Left cardiac atrium (tissue), 4 donors: ENCODE data around the gene GOPC. TPM values are rescaled to one million over a fixed set of nuclear protein-coding genes. Genes with fewer than 3 reads are reported as not detected.
A peak's percentile ranks its signal among the peaks of the same experiment; 100 is the strongest.
"Not testable (repeated sequence)": the region's sequence is repeated elsewhere in the genome, so short reads cannot be mapped to it uniquely, and the experiment has no call there.

Experiments used
- ATAC-seq, 2 donors: fragments of 200-7000 bp; cut with Tn5 transposase; one replicate each; pipeline ENCODE4 v1.9.1; 2020; ENCODE audit warnings: mild to moderate bottlenecking in 2 of 2, moderate library complexity in 2 of 2
- DNase-seq: peaks from one replicate; pipeline ENCODE4 v3.0.0-alpha.2; 2020
- intact Hi-C, 2 donors: fragments of 100-400 bp; cut with DNase I; formaldehyde crosslinking; loops; one replicate each; pipeline versions ENCODE4 v1.14.1 to v1.15.1; 2022 to 2023
- long read RNA-seq: library from polyadenylated mRNA; unstranded; transcript quantifications from one replicate; pipeline ENCODE4 v2.0.0, GENCODE V29; 2021
- total RNA-seq, 2 donors: library from RNA; stranded (reverse); fragmentation: NEBNext Ultra II Directional; extraction: Animal tissue kit (Norgen Biotek cat#: 25700); gene quantifications; one replicate each; pipeline ENCODE4 v1.2.1, GENCODE V29; 2021
- donor health status: DM: no; HTN: yes; CAD: no.
- donor health status: DM: no; HTN: yes; CAD: no; lungs with severe emphysema.
- donor health status: DM: yes; HTN: yes; CAD: no.
- donor health status: Dilated cardiomyopathy.

The GOPC gene
- 10 to 100 TPM; 18.3 to 20.6 TPM for total RNA-seq
- long read RNA-seq, full-length matches to known transcripts = 15 of 18 reads
- long read RNA-seq, partial matches to known transcripts = 2 of 18 reads
- long read RNA-seq, other reads (novel, unspliced or antisense) = 1 of 18 reads

DNA sequence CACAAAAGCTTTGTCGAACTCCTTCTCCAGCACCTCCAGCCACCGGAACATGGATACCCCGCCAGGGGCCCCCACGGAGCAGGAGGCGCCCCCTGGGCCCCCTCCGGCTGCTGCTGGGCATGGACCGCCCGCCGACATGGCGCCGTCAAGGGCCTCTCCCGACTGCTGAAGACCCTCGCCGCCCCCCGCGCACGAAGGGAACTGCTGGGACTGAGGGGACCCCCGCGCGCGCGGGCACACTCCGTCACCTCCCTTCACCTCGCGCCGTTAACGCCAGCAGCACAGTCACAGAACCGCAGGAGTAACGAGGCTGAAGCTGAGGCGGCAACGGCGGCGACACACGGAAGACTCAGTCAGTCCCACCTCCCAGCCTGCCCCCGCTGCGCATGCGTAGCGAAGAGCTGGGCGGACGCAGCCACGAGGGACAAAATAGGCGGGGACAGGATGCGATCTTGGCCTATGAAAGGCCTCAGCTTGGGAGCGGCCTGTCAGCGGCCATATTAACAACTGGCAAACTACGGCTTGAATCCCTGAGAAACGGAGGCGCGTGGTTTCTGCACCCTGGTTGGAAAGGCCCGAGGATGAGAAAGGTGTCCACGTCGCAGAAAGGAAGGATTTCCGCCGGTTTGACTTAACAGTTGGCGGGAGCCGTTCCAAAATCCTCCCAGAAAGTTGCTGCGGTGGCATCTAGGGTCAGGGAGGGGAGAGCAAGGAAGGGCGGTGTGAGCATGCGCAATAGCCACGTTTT is at the start of gene GOPC:
TSS of gene GOPC (minus strand) at position 361 of the 748 bp plus-strand sequence. CDS start at position 138, 223 bp downstream.
- peak; percentile 99 to 100 for ATAC-seq
- intact Hi-C loops = loop anchor here in 1 of 2 donors (10.0 kb wide), 1 partner anchor 258 kb away; no protein-coding TSS in a partner anchor

DNA sequence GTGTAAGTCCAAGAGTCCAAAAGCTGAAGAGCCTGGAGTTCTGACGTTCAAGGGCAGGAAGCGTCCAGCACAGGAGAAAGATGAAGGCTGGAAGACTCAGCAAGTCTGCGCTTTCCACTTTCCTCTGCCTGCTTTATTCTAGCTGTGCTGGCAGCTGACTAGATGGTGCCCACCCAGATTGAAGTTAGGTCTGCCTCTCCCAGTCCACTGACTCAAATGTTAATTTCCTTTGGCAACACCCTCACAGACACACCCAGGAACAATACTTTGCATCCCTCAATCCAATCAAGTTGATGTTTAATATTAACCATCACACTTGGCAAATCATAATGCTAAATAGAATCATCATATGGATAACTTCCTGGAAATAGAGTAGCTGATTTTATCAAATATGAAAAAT is 49.7 kb upstream of the GOPC start:
- ATAC-seq, DNase-seq, intact Hi-C loops: not testable (repeated sequence)

More for the DNA sequence above, at the start of gene GOPC:
- DNase-seq = peak; percentile 97

DNA sequence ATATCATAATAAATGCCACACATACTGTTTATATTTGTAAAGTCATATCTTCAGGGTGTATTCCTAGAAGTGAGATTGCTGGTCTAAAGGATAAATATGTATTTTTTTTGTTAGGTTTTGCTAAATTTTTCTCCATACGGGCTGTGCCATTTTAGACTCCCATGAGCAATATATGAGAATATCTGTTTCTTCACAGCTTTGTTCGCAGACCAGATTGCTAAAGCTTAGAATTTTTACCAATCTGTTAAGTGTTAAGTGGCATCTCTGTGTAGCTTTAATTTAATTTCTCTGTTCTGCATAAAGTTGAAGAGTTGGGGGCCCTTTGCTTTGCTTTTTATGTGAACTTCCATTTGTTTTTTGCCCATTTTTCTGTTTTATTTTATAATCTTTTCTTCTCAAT is 40.7 kb upstream of the GOPC start:
- intact Hi-C loops = no loop called here
- no peak for DNase-seq
- ATAC-seq = no peak

DNA sequence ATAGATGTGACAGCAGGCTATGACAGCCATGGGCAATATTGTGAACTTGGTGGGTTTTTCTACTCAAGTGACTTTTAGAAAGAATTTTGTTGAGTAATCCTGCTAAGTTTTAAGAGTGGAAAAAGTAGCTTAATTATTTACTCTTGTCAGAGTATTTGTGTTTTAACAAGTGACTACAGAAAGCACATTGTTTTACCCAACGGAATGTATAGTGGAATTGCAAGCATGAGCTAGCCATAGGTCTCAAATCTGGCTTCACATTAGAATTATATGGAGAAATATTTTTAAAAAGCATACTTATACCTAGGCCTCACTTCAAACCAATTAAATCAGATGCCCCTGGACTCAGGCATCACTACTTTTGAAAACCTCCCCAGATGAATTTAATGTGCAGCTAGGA is 35.5 kb upstream of the GOPC start:
- DNase-seq (no peak), ATAC-seq (no peak)
- intact Hi-C loops = no loop called here

DNA sequence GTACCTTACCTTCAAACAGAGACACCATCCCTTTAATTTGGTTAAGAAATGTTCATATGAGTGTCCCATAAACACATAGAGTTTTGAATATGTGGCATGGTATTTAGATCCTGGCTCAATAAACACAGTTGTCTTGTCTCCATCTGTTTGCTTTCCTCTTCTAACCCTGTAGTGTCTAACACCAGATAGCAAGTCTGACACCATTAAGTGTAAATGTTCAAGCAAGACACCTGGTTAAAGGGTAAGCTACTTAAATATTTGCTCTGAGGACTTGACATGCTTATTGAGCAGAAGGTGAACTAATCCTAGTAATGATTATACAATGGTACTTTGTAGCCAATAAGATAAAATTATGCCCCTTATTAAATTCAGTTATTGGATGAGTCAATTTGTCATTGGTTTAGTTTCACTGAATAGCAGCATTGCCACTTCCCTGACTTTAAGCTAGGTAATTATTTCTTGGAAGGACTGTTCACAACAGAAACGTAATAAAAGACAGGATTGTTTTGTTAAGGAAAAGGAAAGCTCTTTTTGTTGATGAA is 26.9 kb upstream of the GOPC start:
- no peak for ATAC-seq
- intact Hi-C loops = no loop called here
- DNase-seq = no peak

DNA sequence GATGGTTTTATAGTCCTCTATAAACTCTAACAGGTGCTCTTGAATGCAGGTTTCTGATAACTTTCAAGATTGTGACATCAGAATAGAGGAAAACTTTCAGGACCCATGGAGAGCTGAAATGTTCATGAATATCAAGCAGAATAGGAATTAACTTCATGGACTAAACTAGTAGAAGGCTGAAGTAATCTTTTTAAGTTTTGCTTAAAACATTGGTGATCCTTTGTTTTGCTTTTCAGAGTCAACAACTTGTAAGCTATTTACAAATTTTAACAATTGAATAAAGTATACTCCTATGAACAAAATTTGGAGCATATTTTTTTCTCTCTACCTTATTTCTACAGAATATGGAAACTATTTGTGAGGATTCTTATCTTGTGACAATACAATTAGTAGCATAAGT is 25.2 kb upstream of the GOPC start:
- no peak for ATAC-seq
- intact Hi-C loops = no loop called here
- no peak for DNase-seq

DNA sequence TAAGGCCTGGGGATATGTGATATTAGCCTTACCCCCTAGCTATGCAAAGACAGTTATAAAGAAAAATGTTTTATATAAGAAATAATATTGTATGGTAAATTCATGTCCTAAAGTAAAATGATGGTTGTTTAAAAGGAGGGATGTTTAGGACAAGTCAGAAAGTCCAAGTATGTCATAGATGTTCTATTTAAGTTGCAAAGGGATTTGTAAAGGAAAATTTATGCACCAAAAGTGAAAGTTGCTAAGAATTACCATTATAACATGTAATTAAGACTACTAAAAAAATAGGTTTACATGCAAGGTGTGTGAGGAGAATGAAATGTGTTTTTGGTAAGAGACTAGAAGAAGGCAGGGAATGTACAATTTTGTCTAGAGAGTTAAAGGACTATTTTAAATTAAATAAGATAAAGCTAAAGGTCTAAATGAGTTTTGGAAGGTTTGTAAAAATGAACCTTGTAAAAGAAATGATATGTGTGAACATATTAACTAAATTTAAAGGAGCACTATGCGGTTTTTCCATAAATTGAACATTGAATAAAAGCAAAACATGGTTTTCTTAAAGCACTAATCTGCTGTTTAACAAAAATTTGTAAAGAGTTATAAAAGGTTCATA is 22.7 kb upstream of the GOPC start:
- intact Hi-C loops = no loop called here
- DNase-seq (no peak), ATAC-seq (no peak)

DNA sequence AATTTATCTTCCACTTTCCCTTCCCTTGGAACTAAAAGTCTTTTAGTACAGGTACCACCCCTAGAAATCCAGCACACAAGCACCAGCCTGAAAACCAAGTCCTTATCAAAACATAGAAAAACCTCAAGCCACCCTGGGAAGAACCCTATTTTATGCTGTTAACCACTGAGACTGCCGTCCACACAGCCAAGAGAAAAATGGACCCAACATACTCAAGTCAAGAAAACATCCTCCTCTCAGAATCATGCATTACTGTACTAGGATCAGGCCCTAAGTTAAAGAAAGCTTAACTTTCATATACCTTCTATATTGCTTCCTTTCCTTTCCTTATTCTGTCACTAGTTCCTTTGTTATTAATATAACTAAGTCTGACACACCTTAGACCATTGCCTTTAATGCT is 16.9 kb upstream of the GOPC start:
- DNase-seq (no peak), ATAC-seq (no peak)
- intact Hi-C loops = no loop called here

DNA sequence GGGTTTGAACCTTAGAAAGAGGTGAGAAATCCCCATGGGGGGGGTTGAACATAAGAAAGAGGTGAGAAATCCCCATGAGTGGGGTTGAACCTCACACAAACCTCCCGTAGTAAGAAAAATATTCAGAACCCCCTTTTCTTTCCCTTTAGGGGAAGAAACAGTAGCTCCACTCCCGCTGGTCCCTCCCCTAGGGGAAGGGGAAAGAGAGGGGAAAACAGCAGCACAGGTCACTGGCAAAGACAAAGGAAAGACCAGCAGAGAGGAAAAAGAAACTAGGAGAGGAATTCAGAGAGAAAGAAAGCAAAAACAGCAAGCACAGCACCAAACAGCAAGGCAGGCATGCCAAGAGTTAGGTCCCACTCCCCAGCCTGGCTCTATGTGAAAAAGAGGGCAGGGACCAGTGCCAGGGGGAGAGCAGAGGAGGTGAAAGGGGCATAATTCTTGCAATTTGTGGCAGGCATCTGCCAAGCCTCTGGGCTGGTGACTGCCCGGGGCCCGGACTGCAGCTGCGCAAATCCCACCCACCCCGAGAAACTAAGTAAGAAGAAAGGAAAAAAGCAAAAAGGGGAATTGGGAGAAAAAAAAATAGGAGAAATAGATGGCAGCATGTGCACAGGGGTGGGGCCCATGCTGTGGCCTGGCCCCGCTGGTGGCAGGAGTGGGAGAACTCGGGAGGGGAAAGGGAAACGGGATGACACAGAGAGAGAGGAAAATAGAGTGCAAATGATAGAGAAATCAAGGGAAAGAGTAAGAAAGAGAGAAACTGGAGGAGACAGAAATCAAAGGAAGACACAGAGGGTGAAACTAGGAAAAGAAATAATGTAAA is 15.1 kb upstream of the GOPC start:
- ATAC-seq (no peak), DNase-seq (no peak)
- intact Hi-C loops = no loop called here

DNA sequence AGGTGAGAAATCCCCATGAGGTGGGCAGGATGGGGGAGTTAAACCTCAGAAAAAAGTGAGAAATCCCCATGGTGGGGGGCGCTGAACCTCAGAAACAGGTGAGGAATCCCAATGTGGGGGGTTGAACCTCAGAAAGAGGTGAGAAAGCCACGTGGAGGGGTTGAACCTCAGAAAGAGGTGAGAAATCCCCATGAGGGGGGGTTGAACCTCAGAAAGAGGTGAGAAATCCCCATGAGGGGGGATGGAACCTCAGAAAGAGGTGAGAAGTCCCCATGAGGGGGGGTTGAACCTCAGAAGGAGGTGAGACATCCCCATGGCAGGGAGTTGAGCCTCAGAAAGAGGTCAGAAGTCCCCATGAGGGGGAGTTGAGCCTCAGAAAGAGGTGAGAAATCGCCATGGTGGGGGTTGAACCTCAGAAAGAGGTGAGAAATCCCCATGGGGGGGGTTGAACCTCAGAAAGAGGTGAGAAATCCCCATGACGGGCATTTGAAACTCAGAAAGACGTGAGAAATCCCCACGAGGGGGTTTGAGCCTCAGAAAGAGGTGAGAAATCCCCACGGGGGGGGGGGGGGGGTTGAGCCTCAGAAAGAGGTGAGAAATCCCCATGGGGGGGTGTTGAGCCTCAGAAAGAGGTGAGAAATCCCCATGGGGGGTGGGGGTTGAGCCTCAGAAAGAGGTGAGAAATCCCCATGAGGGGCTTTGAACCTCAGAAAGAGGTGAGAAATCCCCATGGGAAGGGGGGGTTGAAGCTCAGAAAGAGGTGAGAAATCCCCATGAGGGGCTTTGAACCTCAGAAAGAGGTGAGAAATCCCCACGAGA is 14.3 kb upstream of the GOPC start:
- ATAC-seq = no peak
- intact Hi-C loops = no loop called here
- no peak for DNase-seq

DNA sequence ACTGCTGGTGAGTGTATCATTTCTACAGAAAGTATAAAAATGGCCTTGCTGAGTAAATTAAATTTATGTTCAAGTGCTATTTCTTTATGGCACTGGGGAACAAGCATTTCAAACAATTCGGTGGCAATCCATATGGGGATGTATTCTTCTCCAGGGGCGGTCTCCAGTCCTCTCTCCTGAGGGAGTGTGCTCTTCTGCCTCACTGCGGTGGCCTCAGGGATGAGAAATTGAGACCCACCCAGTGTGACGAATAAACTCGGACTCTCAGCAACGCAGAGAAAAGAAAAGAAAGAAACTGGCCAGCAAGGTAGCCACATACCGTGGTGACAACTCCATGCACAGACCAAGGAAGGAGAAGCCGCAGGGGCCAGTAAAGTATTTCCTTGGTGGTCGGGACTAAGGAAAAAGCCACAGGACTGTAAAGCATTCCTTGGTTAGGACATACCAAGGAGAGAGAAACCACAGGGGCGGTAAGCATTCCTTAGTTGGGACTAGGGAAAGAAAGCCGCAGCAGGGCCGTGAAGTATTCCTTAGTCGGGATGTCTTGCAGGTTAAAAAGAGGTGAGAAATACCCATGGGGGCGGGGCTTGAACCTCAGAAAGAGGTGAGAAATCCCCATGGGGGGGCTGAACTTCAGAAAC is 13.6 kb upstream of the GOPC start:
- DNase-seq = no peak
- ATAC-seq = no peak
- intact Hi-C loops = no loop called here

DNA sequence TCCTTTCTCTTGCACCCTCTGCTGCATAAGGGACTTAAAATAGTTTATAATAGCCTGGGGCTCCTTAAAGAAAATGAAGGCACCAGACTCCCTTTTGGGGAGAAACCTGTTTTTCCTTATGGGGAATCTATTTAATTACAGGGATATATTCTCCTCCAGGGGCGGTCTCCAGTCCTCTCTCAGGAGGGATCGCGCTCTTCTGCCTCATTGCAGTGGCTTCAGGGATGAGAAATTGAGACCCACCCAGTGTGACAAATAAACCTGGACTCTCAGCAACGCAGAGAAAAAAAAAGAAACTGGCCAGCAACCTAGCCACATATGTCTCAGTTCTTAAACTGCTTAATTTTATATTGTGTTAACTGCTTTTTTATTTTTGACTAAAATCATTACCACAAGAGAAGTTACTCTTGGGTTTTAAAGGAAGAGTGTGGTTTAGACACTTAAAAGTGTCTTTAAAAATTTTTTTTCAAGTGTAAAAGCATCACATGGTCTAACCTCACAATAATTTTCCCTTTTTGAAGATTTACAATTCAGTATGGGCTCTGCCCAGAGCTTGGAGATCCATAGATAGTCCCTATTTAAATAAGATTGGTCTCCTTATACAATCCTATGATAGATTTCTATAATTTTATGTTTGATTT is 11.7 kb upstream of the GOPC start:
- ATAC-seq (no peak), DNase-seq (no peak)
- intact Hi-C loops = no loop called here

DNA sequence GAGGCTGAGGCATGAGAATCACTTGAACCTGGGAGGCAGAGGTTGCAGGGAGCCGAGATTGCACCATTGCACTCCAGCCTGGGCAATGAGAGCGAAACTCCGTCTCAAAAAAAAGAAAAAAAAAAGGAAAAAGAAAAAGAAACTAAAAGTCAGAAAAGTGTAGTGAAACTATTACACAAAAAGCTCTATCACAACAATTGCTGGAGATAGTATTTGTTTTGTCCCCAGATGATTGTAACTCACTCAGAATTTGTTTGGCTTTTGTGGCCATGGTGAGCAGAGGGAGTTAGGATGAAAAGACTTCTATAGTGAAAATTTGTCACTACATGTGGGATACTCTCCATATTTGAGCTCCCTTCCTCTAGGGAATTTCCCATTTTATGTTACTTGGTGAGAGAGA is 5.2 kb upstream of the GOPC start:
- no peak for ATAC-seq
- DNase-seq = no peak
- intact Hi-C loops = loop anchor here in 1 of 2 donors (5.0 to 10.0 kb wide), 2 partner anchors 155 to 263 kb away; no protein-coding TSS in a partner anchor

DNA sequence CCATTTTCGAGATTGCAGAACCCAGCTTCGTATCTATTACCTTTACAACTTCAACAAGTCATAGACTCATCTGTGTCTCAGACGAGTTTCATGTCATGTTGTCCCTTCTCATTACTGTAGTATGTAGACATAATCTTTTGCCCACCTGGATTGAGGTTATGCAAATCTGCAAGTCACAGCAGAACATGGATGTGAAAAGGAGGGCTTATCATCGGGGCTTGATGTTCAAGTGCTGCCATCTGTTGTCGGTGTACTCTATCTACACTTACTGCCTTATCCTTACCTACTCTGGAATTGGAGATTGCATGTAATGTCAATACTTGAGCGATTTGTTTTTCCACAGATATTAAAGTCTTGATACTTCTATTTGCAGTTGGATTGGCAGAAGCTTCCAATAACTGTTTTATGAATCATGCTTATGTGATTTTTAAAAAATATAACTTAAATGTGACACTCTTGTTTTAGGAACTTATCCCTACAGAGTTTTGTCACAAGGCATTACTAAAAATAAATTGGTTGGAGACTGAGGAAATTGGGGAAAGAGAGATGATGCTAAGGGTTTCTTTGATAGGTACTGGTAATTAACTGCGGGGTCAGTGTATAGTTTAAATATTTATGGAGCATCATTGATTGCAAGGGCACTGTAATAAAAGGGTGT is 3.0 kb upstream of the GOPC start:
- no peak for DNase-seq
- intact Hi-C loops = loop anchor here (2.0 to 10.0 kb wide), 4 partner anchors 153 to 260 kb away; no protein-coding TSS in a partner anchor
- ATAC-seq = no peak

DNA sequence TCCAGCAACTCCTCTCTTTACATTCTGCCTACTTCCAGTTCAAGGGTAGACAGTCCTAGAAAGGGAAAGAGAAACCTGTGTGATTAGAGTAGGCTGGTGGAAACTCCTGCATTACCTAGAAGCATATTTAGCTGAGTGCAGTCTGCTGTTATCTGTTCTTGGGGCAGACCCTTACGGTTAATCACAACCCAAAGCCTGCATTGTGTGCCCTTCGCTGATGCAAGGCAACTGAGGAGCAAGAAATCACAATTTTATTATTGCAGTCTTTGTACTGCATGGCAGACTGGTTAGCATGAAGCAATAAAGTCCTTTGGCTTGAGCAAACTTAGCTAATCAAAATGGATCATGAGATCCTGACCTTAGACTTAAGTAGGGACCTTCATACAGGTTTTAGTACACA is 1.5 kb upstream of the GOPC start:
- ATAC-seq (no peak), DNase-seq (no peak)
- intact Hi-C loops = loop anchor here (2.0 to 10.0 kb wide), 3 partner anchors 153 to 259 kb away; no protein-coding TSS in a partner anchor

DNA sequence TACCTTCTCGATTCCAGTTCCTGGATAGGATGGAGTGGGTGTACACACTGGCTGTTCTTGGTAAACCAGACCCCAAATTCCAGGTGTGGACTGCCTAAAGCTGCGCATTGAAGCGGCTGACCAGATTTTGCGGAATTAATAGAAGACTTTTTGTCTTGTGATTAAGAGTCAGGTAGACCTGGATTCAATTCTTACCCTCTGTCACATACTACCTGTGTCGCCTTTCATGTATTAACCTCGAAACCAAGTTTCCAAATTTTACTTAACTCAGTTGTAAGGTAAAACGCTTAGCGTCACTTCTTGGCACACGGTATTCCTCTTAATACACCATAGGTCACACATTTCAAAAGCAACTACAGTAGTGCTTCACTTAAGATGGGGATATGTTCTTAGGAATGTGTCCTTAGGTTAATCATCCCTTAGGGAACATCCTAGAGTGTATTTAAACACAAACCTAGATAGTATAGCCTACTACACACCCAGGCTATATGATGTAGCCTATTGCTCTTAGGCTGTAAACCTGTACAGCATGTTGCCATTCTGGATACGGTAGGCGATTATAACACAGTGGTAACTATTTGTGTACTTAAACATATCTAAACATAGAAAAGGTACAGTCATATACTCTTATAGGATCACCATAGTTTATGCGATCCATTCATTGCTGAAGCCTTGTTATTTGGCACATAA is 733 bp upstream of the GOPC start:
- ATAC-seq = no peak
- intact Hi-C loops = loop anchor here in 1 of 2 donors (10.0 kb wide), 1 partner anchor 258 kb away; no protein-coding TSS in a partner anchor
- DNase-seq = no peak
